ENCODE measurements around the gene IDH3A. TPM values are rescaled to one million over a fixed set of nuclear protein-coding genes. Genes with fewer than 3 reads are reported as not detected.

IDH3A gene
- total RNA-seq, 1 experiment from 2014 or later = 67.3 TPM

- Mint-ChIP-seq H3K27ac (ENCODE audit: unreplicated experiment) (no peak overlapping the region), H3K4me1 (ENCODE audit: low read depth, unreplicated experiment) (no peaks in the 10 kb centered on the region), H3K27me3 (ENCODE audit: insufficient read depth, unreplicated experiment) (no peaks in the 10 kb centered on the region), H3K9me3 (ENCODE audit: unreplicated experiment) (no peaks in the 10 kb centered on the region), H3K36me3 (ENCODE audit: insufficient read depth, unreplicated experiment) (no peaks in the 10 kb centered on the region), H3K4me3 (ENCODE audit: unreplicated experiment) (no peak overlapping the region)
- Histone ChIP-seq H3K4me3 (ENCODE audit: low read depth, low read length) (no peak overlapping the region), H3K27me3 (replicated peaks; ENCODE audit: control insufficient read depth, insufficient read depth, low read length) (no peaks in the 10 kb centered on the region), H3K4me1 (no peaks in the 10 kb centered on the region), H3K36me3 (ENCODE audit: control insufficient read depth, insufficient read depth, low read length) (no peaks in the 10 kb centered on the region), H3K9me3 (no peaks in the 10 kb centered on the region)
- ChIA-PET POLR2A (no interaction called here), CTCF (no interaction called here)
- no TSS peak for BruUV-seq (replicated peaks)
- peak; percentile 21 to 52 for DNase-seq
- TF ChIP-seq CTCF (IDR thresholded peaks at IDR 0.05; ENCODE audit: insufficient read depth in 1 of 2, low read depth in 1 of 2, low read length in 1 of 2, severe bottlenecking in 1 of 2, unreplicated experiment in 1 of 2) = no peak
- intact Hi-C loops (cut with micrococcal nuclease; ENCODE audit: unreplicated experiment) = no loop called here
Measured at GRCh38 chr15:78212546-78213424, 63.6 kb downstream of the IDH3A start.

GRCh38 chr15:78213425-78213750 is 64.2 kb downstream of the IDH3A start:
- Mint-ChIP-seq H3K27me3 (ENCODE audit: insufficient read depth, unreplicated experiment) (peaks cover 2% of the 10 kb centered on the region), H3K27ac (ENCODE audit: unreplicated experiment) (no peak overlapping the region), H3K36me3 (ENCODE audit: insufficient read depth, unreplicated experiment) (no peaks in the 10 kb centered on the region), H3K4me3 (ENCODE audit: unreplicated experiment) (no peak overlapping the region), H3K4me1 (ENCODE audit: low read depth, unreplicated experiment) (no peaks in the 10 kb centered on the region), H3K9me3 (ENCODE audit: unreplicated experiment) (no peaks in the 10 kb centered on the region)
- ChIA-PET POLR2A (no interaction called here), CTCF (no interaction called here)
- no TSS peak for BruUV-seq (replicated peaks)
- TF ChIP-seq CTCF (IDR thresholded peaks at IDR 0.05; ENCODE audit: insufficient read depth in 1 of 2, low read depth in 1 of 2, low read length in 1 of 2, severe bottlenecking in 1 of 2, unreplicated experiment in 1 of 2) = no peak
- Histone ChIP-seq H3K4me1 (no peaks in the 10 kb centered on the region), H3K9me3 (no peaks in the 10 kb centered on the region), H3K36me3 (ENCODE audit: control insufficient read depth, insufficient read depth, low read length) (no peaks in the 10 kb centered on the region), H3K27me3 (replicated peaks; ENCODE audit: control insufficient read depth, insufficient read depth, low read length) (no peaks in the 10 kb centered on the region), H3K4me3 (ENCODE audit: low read depth, low read length) (no peak overlapping the region)
- intact Hi-C loops (cut with micrococcal nuclease; ENCODE audit: unreplicated experiment) = no loop called here
- DNase-seq = no peak

GRCh38 chr15:78213956-78214355 is 64.8 kb downstream of the IDH3A start:
- no peaks in the 10 kb centered on the region for H3K4me1 Mint-ChIP-seq (ENCODE audit: low read depth, unreplicated experiment)
- ChIA-PET POLR2A (no interaction called here), CTCF (no interaction called here)
- no peaks in the 10 kb centered on the region for H3K36me3 ChIP-seq (ENCODE audit: control insufficient read depth, insufficient read depth, low read length)
- H3K36me3 Mint-ChIP-seq (ENCODE audit: insufficient read depth, unreplicated experiment) = no peaks in the 10 kb centered on the region
- peaks cover 3% of the 10 kb centered on the region for H3K27me3 Mint-ChIP-seq (ENCODE audit: insufficient read depth, unreplicated experiment)
- no peaks in the 10 kb centered on the region for H3K4me1 ChIP-seq
- intact Hi-C loops (cut with micrococcal nuclease; ENCODE audit: unreplicated experiment) = no loop called here
- H3K4me3 Mint-ChIP-seq (ENCODE audit: unreplicated experiment) = no peak overlapping the region
- no peak for DNase-seq
- no TSS peak for BruUV-seq (replicated peaks)
- TF ChIP-seq CTCF (IDR thresholded peaks at IDR 0.05; ENCODE audit: insufficient read depth in 1 of 2, low read depth in 1 of 2, low read length in 1 of 2, severe bottlenecking in 1 of 2, unreplicated experiment in 1 of 2) = no peak
- H3K4me3 ChIP-seq (ENCODE audit: low read depth, low read length) = no peak overlapping the region
- no peak overlapping the region for H3K27ac Mint-ChIP-seq (ENCODE audit: unreplicated experiment)
- no peaks in the 10 kb centered on the region for H3K9me3 ChIP-seq
- no peaks in the 10 kb centered on the region for H3K27me3 ChIP-seq (replicated peaks; ENCODE audit: control insufficient read depth, insufficient read depth, low read length)
- no peaks in the 10 kb centered on the region for H3K9me3 Mint-ChIP-seq (ENCODE audit: unreplicated experiment)
